ENCODE measurements around the gene TXNL4B. TPM values are rescaled to one million over a fixed set of nuclear protein-coding genes. Genes with fewer than 3 reads are reported as not detected.

TXNL4B gene
- total RNA-seq = 10 to 100 TPM in 1 of 4 donors, 1 to 10 TPM in 3; 5.0 to 11.0 (median 8.5) TPM

DNA sequence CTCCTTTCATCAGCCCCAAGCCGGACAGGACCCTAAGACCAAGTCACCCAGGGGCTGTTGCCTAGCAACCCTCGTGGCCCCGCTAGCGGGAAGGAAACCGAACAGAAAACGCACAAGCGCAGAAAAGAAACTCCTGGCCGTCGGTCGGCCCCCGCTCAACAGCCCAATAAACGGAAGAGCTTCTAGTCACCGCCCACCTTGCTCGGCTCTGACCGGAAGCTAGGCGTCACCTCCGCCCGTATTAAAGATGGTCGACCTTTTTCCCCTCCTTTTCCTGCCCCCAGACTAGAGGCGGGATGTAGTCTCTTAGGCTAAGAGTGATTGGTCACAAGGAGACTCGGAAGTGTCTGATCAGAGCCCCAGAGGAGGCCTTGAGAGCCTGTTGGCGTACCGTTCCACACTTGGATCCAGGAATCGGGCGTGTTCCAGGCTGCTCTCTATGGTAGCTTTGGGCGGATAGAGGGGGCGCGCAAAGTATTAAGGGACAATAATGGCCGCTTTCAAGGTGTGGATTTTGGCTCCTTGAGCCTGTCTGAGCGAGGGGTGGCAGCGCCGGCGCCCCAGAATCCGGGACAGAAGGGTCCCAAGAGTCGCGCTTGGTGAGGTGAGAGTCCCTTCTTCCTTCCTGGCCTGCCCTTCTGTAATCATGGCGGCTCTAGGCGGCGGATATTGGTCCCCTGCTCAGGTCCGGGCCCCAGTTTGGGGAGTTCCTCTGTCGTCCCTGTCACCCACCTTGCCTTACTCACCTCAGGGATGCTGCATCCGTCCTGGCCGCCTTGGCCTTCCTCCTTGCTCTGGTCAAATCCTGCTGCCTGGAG is at the start of gene TXNL4B, which contains the start of gene DHX38:
Gene TXNL4B, minus strand, starts transcription at position 173 of the 818 bp plus-strand sequence. CDS start 2,871 bp downstream, outside the sequence.
Gene DHX38, plus strand, starts transcription at position 400 of the 818 bp plus-strand sequence. CDS start 2,311 bp downstream, outside the sequence.
- H3K36me3 ChIP-seq = peaks cover 2 to 55% (median 16%) of the 10 kb centered on the region in 3 donors
- peak within 1 kb of the TSS; percentile 76 to 94 (median 87) for H3K4me3 ChIP-seq
- intact Hi-C loops (cut with DNase I) = no loop called here
- H3K4me1 ChIP-seq = peaks cover 21 to 46% (median 22%) of the 10 kb centered on the region in 3 donors
- TF ChIP-seq POLR2A (IDR thresholded peaks at IDR 0.05) = peak in 3 of 4 donors; percentile 25 to 85 (median 76)
- TF ChIP-seq, protein P1, sequence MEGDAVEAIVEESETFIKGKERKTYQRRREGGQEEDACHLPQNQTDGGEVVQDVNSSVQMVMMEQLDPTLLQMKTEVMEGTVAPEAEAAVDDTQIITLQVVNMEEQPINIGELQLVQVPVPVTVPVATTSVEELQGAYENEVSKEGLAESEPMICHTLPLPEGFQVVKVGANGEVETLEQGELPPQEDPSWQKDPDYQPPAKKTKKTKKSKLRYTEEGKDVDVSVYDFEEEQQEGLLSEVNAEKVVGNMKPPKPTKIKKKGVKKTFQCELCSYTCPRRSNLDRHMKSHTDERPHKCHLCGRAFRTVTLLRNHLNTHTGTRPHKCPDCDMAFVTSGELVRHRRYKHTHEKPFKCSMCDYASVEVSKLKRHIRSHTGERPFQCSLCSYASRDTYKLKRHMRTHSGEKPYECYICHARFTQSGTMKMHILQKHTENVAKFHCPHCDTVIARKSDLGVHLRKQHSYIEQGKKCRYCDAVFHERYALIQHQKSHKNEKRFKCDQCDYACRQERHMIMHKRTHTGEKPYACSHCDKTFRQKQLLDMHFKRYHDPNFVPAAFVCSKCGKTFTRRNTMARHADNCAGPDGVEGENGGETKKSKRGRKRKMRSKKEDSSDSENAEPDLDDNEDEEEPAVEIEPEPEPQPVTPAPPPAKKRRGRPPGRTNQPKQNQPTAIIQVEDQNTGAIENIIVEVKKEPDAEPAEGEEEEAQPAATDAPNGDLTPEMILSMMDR (IDR thresholded peaks at IDR 0.05) = peak in 2 of 6 experiments; percentile 4 to 18
- no peaks in the 10 kb centered on the region for H3K9me3 ChIP-seq
- no peaks in the 10 kb centered on the region for H3K27me3 ChIP-seq
- H3K27ac ChIP-seq = peak within 1 kb of the TSS; percentile 89 to 96 (median 94)
- WGBS, 2 donors = 0% methylated on average over 18 to 19 of the region's 43 CpGs
- peak; percentile 85 for DNase-seq

GRCh38 chr16:72142476-72142875 is 49.1 kb upstream of the TXNL4B start:
- DNase-seq = no peak
- Histone ChIP-seq H3K4me1 (no peaks in the 10 kb centered on the region), H3K27ac (no peak overlapping the region), H3K9me3 (no peaks in the 10 kb centered on the region), H3K27me3 (no peaks in the 10 kb centered on the region), H3K36me3 (no peaks in the 10 kb centered on the region), H3K4me3 (no peak overlapping the region)
- 57 to 73% methylated on average over 1 of the region's 1 CpG for WGBS, 2 donors
- intact Hi-C loops (cut with DNase I) = no loop called here
- no peak for TF ChIP-seq POLR2A (IDR thresholded peaks at IDR 0.05)

GRCh38 chr16:72139908-72140307 is 46.5 kb upstream of the TXNL4B start:
- 92 to 98% methylated on average over 2 of the region's 2 CpGs for WGBS, 2 donors
- H3K4me1 ChIP-seq = no peaks in the 10 kb centered on the region
- intact Hi-C loops (cut with DNase I) = no loop called here

GRCh38 chr16:72138064-72138572 is 44.7 kb upstream of the TXNL4B start:
- intact Hi-C loops (cut with DNase I) = no loop called here
- Histone ChIP-seq H3K27me3 (no peaks in the 10 kb centered on the region), H3K4me1 (no peaks in the 10 kb centered on the region), H3K9me3 (no peaks in the 10 kb centered on the region), H3K36me3 (no peaks in the 10 kb centered on the region), H3K27ac (no peak overlapping the region), H3K4me3 (no peak overlapping the region)
- WGBS, 2 donors = 60 to 76% methylated on average over 4 of the region's 4 CpGs
- TF ChIP-seq POLR2A (IDR thresholded peaks at IDR 0.05) = no peak
- TF ChIP-seq, protein P1 (IDR thresholded peaks at IDR 0.05) = no peak
- DNase-seq = no peak

More at GRCh38 chr16:72139908-72140307, 46.5 kb upstream of the TXNL4B start:
- Histone ChIP-seq H3K36me3 (no peaks in the 10 kb centered on the region), H3K27ac (no peak overlapping the region), H3K4me3 (no peak overlapping the region), H3K27me3 (no peaks in the 10 kb centered on the region), H3K9me3 (no peaks in the 10 kb centered on the region)
- TF ChIP-seq, protein P1 (IDR thresholded peaks at IDR 0.05) = no peak
- no peak for DNase-seq

DNA sequence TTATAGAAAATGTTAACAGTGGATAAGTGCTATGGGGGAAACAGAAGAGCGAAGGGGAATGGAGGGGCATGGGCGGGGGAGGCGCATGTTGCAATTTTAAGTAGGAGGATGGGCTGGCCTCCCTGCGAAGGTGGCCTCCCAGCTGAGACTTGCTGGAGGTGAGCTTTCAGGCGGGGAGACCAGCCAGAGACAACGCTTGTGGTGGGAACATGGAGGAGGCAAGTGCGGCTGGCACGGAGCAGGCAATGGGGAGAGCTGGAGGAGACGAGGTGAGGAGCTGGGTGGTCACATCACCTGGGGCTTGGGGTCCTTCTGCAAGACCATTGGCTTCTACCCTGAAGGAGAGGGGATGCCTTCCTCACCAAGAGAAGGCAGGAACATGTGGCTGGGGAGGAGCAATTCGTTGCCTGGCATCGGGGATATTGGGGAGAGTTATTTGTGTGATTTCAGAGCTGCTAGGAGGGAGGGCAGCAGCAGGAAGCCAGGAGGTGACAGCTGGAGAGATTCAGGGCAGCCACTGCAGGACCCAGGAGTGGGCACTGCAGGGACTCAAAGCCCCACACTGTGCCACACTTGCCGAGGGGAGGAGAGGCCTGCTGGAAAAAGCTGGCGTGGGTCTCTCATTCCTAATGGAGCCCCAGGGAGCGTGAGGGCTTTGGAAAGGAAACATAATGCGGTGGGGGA is 44.1 kb upstream of the TXNL4B start:
- Histone ChIP-seq H3K9me3 (no peaks in the 10 kb centered on the region), H3K27ac (no peak overlapping the region), H3K36me3 (no peaks in the 10 kb centered on the region), H3K4me3 (no peak overlapping the region), H3K27me3 (no peaks in the 10 kb centered on the region), H3K4me1 (no peaks in the 10 kb centered on the region)
- WGBS, 2 donors = 78 to 81% methylated on average over 12 to 15 of the region's 15 CpGs
- TF ChIP-seq POLR2A (IDR thresholded peaks at IDR 0.05) = no peak
- TF ChIP-seq, protein P1 (IDR thresholded peaks at IDR 0.05) = no peak
- no peak for DNase-seq
- intact Hi-C loops (cut with DNase I) = no loop called here
